Sigmoid colon (tissue), 7 donors: ENCODE measurements around the gene VAMP5. TPM values are rescaled to one million over a fixed set of nuclear protein-coding genes. Genes with fewer than 3 reads are reported as not detected.

Source experiments
- DNase-seq: peaks from one replicate; pipeline ENCODE4 v3.0.0-alpha.2; 2019
- H3K27ac ChIP-seq, 4 donors: fragments of 200-600 bp; sonication (generic); one replicate each; pipeline ENCODE4 v1.5.1; 2016 to 2019; ENCODE audit warnings: mild to moderate bottlenecking in 1 of 4
- H3K27me3 ChIP-seq, 3 donors: fragments of 200-600 bp; sonication (generic); one replicate each; pipeline ENCODE4 v1.5.1; 2019; ENCODE audit warnings: mild to moderate bottlenecking in 1 of 3
- H3K36me3 ChIP-seq, 4 donors: fragments of 200-600 bp; sonication (generic); one replicate each; pipeline ENCODE4 v1.5.1; 2016 to 2019
- H3K4me1 ChIP-seq, 4 donors: fragments of 200-600 bp; sonication (generic); one replicate each; pipeline ENCODE4 v1.5.1; 2017 to 2019
- H3K4me3 ChIP-seq, 4 donors: fragments of 200-600 bp; sonication (generic); one replicate each; pipeline ENCODE4 v1.5.1; 2017 to 2019; ENCODE audit warnings: mild to moderate bottlenecking in 2 of 4, moderate library complexity in 1 of 4
- H3K9me3 ChIP-seq, 4 donors: fragments of 200-600 bp in 3 of 4; sonication (generic) in 3 of 4; one replicate each; pipeline versions ENCODE4 v1.5.1 to v1.6.1; 2013 to 2019
- CTCF ChIP-seq, 4 experiments: fragments of 450-650 bp in 3 of 4; fragments of 200-600 bp in 1 of 4; IDR thresholded peaks; one replicate each; pipeline ENCODE4 v1.5.1; 2016 to 2019; ENCODE audit warnings: antibody characterized with exemption in 4 of 4, mild to moderate bottlenecking in 3 of 4, moderate library complexity in 2 of 4
- EP300 ChIP-seq, 4 donors: sonication (generic); formaldehyde crosslinking; IDR thresholded peaks; one replicate each; pipeline ENCODE4 v1.6.1; 2017; ENCODE audit warnings: antibody characterized with exemption in 4 of 4
- POLR2A ChIP-seq, 2 donors: fragments of 450-650 bp; IDR thresholded peaks; one replicate each; pipeline ENCODE4 v1.6.1; 2016; ENCODE audit warnings: antibody characterized with exemption in 2 of 2, mild to moderate bottlenecking in 2 of 2, moderate library complexity in 2 of 2
- POLR2AphosphoS5 ChIP-seq, 4 donors: sonication (generic); formaldehyde crosslinking; IDR thresholded peaks; one replicate each; pipeline ENCODE4 v1.6.1; 2017; ENCODE audit warnings: antibody characterized with exemption in 4 of 4
- WGBS, 2 donors: extraction: QIAGEN DNeasy Blood & Tissue Kit; methylation state at CpG; one replicate each; pipeline ENCODE4 v1.1.7; 2013; 5-methylcytosine and 5-hydroxymethylcytosine counted together
- intact Hi-C: fragments of 100-400 bp; cut with DNase I; formaldehyde crosslinking; loops from one replicate; pipeline ENCODE4 v1.15.1; 2023
- polyA plus RNA-seq, 3 donors: library from polyadenylated mRNA; stranded (reverse); fragments of 200-250 nt; gene quantifications; one replicate each; pipeline ENCODE4 v1.2.3, GENCODE V29; 2013
- total RNA-seq, 4 donors: library from RNA; depleted of rRNA; stranded (reverse); fragments of >200 nt; gene quantifications; one replicate each; pipeline ENCODE4 v1.1.0, GENCODE V29; 2016
- donor health status: healthy with polysubstance abuse.
- donor health status: Bipolar disorder and iron deficiency.
- donor health status: healthy.

The VAMP5 gene, protein sequence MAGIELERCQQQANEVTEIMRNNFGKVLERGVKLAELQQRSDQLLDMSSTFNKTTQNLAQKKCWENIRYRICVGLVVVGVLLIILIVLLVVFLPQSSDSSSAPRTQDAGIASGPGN
- total RNA-seq, result 10 to 100 TPM; 51.2 to 97.5 (median 69.6) TPM
- polyA plus RNA-seq, result 10 to 100 TPM; 51.8 to 93.7 (median 68.0) TPM

DNA sequence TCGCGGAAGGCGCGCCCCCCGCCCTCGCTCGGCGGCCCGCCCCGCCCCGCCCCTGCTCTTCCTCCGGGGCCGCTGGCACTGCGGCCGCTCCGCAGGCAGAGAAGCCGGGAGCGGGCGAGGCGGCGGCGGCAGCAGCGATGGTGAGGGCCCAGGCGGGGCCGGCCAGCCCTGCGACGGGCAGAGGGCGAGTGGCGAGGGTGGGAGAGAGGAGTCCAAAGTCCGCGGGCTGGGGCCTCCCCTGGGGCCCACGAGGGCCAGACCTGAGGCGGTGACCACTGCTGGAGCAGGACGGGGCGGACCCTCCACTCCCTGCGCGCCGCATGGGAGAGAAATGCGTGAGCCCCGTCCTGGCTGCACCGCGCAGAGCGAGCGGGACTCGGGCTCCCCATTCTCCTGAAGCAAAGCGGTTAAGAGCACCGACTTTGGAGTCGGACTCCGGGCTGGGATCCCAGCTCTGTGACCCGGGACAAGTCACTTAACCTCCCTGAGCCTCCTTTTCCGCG, at the start of gene VAMP5:
VAMP5 (plus strand) TSS at position 78 of the 503 bp plus-strand sequence; CDS start at position 138, 60 bp downstream.
- no peaks in the 10 kb centered on the region for H3K9me3 ChIP-seq
- no peaks in the 10 kb centered on the region for H3K36me3 ChIP-seq
- peak within 1 kb of the TSS; percentile 87 to 90 (median 88) for H3K27ac ChIP-seq
- peak; percentile 75 for DNase-seq
- intact Hi-C loops, result no loop called here
- TF ChIP-seq EP300 (IDR thresholded peaks at IDR 0.05), result no peak
- peak in 2 of 4 donors; percentile 51 to 72 for TF ChIP-seq POLR2AphosphoS5 (IDR thresholded peaks at IDR 0.05)
- WGBS, 2 donors, result 13 to 34% methylated on average over 52 of the region's 52 CpGs
- peak within 1 kb of the TSS; percentile 57 to 79 (median 71) for H3K4me3 ChIP-seq
- peaks cover 0 to 44% (median 34%) of the 10 kb centered on the region in 4 donors for H3K4me1 ChIP-seq
- no peaks in the 10 kb centered on the region for H3K27me3 ChIP-seq

DNA sequence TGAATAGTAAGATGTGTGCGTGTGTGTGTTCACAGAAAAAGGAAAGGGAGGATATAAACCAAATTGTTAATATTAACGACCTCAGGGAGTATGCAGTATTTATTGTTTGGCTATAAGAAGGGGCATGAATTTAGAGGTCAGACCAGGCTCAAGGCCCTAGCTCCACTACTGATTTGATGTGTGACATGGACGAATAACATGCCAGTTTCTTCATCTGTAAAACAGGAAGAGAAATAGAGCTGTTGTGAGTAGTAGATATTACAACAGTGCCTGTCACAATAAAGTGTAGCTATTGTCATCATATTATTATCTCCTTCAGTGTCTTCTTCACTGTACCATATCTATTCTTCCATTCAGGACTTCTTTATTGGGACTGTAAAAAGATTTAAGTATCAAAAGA, 49.4 kb upstream of the VAMP5 start:
- Histone ChIP-seq H3K4me3 (no peak overlapping the region), H3K27ac (peak overlapping the region in 3 of 4 donors; percentile 99 to 100 (median 99)), H3K27me3 (no peaks in the 10 kb centered on the region), H3K4me1 (peaks cover 0 to 18% (median 16%) of the 10 kb centered on the region in 4 donors), H3K36me3 (no peaks in the 10 kb centered on the region), H3K9me3 (no peaks in the 10 kb centered on the region)
- intact Hi-C loops, result no loop called here
- WGBS, 2 donors, result 70 to 71% methylated on average over 3 of the region's 3 CpGs
- TF ChIP-seq CTCF (IDR thresholded peaks at IDR 0.05), result no peak
- no peak for TF ChIP-seq EP300 (IDR thresholded peaks at IDR 0.05)
- no peak for TF ChIP-seq POLR2AphosphoS5 (IDR thresholded peaks at IDR 0.05)
- TF ChIP-seq POLR2A (IDR thresholded peaks at IDR 0.05), result no peak
- no peak for DNase-seq

- WGBS, 2 donors, result 86% methylated on average over 3 of the region's 3 CpGs
- peaks cover 0 to 29% (median 27%) of the 10 kb centered on the region in 4 donors for H3K4me1 ChIP-seq
- H3K9me3 ChIP-seq, result no peaks in the 10 kb centered on the region
- intact Hi-C loops, result no loop called here
- H3K27ac ChIP-seq, result peak overlapping the region; percentile 99 to 100 (median 99)
- H3K36me3 ChIP-seq, result peaks cover 2 to 10% (median 4%) of the 10 kb centered on the region in 4 donors
- no peaks in the 10 kb centered on the region for H3K27me3 ChIP-seq
- H3K4me3 ChIP-seq, result no peak overlapping the region
- no peak for DNase-seq
- TF ChIP-seq POLR2A (IDR thresholded peaks at IDR 0.05) (no peak), POLR2AphosphoS5 (IDR thresholded peaks at IDR 0.05) (no peak), EP300 (IDR thresholded peaks at IDR 0.05) (no peak), CTCF (IDR thresholded peaks at IDR 0.05) (no peak)
Measured at GRCh38 chr2:85536479-85536878, 47.8 kb upstream of the VAMP5 start.

- H3K27me3 ChIP-seq, result no peaks in the 10 kb centered on the region
- intact Hi-C loops, result loop anchor here (1.0 to 2.0 kb wide), 2 partner anchors 101 to 117 kb away; no protein-coding TSS in a partner anchor
- H3K36me3 ChIP-seq, result peaks cover 16 to 24% (median 17%) of the 10 kb centered on the region in 4 donors
- H3K4me3 ChIP-seq, result peak overlapping the region; percentile 91 to 96 (median 96)
- 1 to 2% methylated on average over 35 of the region's 35 CpGs for WGBS, 2 donors
- H3K27ac ChIP-seq, result peak overlapping the region; percentile 99 to 100 (median 99)
- peak; percentile 84 for DNase-seq
- TF ChIP-seq POLR2A (IDR thresholded peaks at IDR 0.05) (peak; percentile 30 to 34), CTCF (IDR thresholded peaks at IDR 0.05) (no peak), POLR2AphosphoS5 (IDR thresholded peaks at IDR 0.05) (peak; percentile 61 to 84 (median 70)), EP300 (IDR thresholded peaks at IDR 0.05) (peak in 2 of 4 donors; percentile 33 to 44)
- peaks cover 0 to 42% (median 41%) of the 10 kb centered on the region in 4 donors for H3K4me1 ChIP-seq
- no peaks in the 10 kb centered on the region for H3K9me3 ChIP-seq
Measured at GRCh38 chr2:85537600-85538506, 46.4 kb upstream of the VAMP5 start.
